HCT116 (cell line): ENCODE results near the gene GCK. TPM values are rescaled to one million over a fixed set of nuclear protein-coding genes. Genes with fewer than 3 reads are reported as not detected.

Source experiments
- ATAC-seq: fragments of 200-7000 bp; cut with Tn5 transposase; 2 replicates; pipeline ENCODE4 v1.9.1; 2020; ENCODE audit warnings: mild to moderate bottlenecking, moderate library complexity
- BruUV-seq: library from RNA; stranded (reverse); fragments of 400-500 nt; replicated peaks from 2 replicates; lab custom pipeline; 2021; lab: Mats Ljungman, UMichigan
- CTCF ChIA-PET: fragments of 300-600 bp; sonication (Branson Sonifier 250); formaldehyde crosslinking; loops from one replicate; lab custom pipeline; 2021; ENCODE audit warnings: antibody characterized with exemption; lab: Charles Lee
- POLR2A ChIA-PET: fragments of 300-600, 350-600 bp; sonication (Branson Sonifier 250); formaldehyde crosslinking; loops from one replicate; lab custom pipeline; 2021; ENCODE audit warnings: antibody characterized with exemption; lab: Charles Lee
- RAD21 ChIA-PET, 2 experiments: fragments of 300-600 bp; sonication (Branson Sonifier 250); formaldehyde crosslinking; loops; one replicate each; lab custom pipeline; 2023; ENCODE audit warnings: low total read pairs in 2 of 2; ENCODE audit not compliant: uncharacterized antibody in 2 of 2, unreplicated experiment in 2 of 2, low non-redundant PET in 1 of 2; lab: Charles Lee
- DNase-seq: peaks from one replicate; pipeline ENCODE4 v3.0.0-alpha.2; 2010; ENCODE audit warnings: low read depth, low spot score
- H2AFZ ChIP-seq: fragments of 200-600 bp; shearing (Covaris generic), sonication (generic); 2 replicates; pipeline ENCODE4 v1.6.1; 2017; ENCODE audit warnings: low read depth, mixed run types, mixed read lengths, antibody characterized with exemption, low read length; ENCODE audit not compliant: poor library complexity, severe bottlenecking
- H3K27ac ChIP-seq: 2 replicates; pipeline ENCODE4 v1.5.1; 2012; ENCODE audit warnings: low read depth, low read length
- H3K27me3 ChIP-seq: fragments of 200-600 bp; sonication (generic); 2 replicates; pipeline ENCODE4 v1.6.1; 2016; ENCODE audit warnings: mixed run types, low read length, mixed read lengths; ENCODE audit not compliant: insufficient read depth
- H3K36me3 ChIP-seq, 2 experiments: fragments of 200-500 bp in 1 of 2; fragments of 200-600 bp in 1 of 2; sonication (Bioruptor generic) in 1 of 2; sonication (generic) in 1 of 2; 2 replicates each; pipeline versions ENCODE4 v1.5.1 to v1.6.1; 2014 to 2016; ENCODE audit warnings: low read length in 2 of 2, inconsistent platforms in 1 of 2, mixed read lengths in 1 of 2, mixed run types in 1 of 2; ENCODE audit not compliant: insufficient read depth in 2 of 2, control insufficient read depth in 1 of 2
- H3K4me1 ChIP-seq, 2 experiments: fragments of 200-600 bp in 1 of 2; sonication (generic) in 1 of 2; 2 replicates each; pipeline versions ENCODE4 v1.5.1 to v1.6.1; 2012 to 2017; ENCODE audit warnings: low read length in 2 of 2, inconsistent platforms in 1 of 2, mild to moderate bottlenecking in 1 of 2, mixed read lengths in 1 of 2, mixed run types in 1 of 2, moderate library complexity in 1 of 2; ENCODE audit not compliant: insufficient read depth in 2 of 2, control insufficient read depth in 1 of 2
- H3K4me2 ChIP-seq: fragments of 200-600 bp; sonication (generic); 2 replicates; pipeline ENCODE4 v1.6.1; 2017; ENCODE audit warnings: mixed run types, low read length, mixed read lengths
- H3K4me3 ChIP-seq, 2 experiments: fragments of 200-600 bp in 1 of 2; sonication (generic) in 1 of 2; replicated peaks in 1 of 2; 2 replicates each; pipeline ENCODE4 v1.5.1; 2011 to 2016; ENCODE audit warnings: low read length in 2 of 2, control low read depth in 1 of 2, low read depth in 1 of 2, mild to moderate bottlenecking in 1 of 2, mixed read lengths in 1 of 2, mixed run types in 1 of 2
- H3K79me2 ChIP-seq: fragments of 200-600 bp; sonication (generic); 2 replicates; pipeline ENCODE4 v1.6.1; 2017; ENCODE audit warnings: mild to moderate bottlenecking, mixed run types, low read length, moderate library complexity, mixed read lengths; ENCODE audit not compliant: insufficient read depth
- H3K9ac ChIP-seq: fragments of 200-600 bp; sonication (generic); 2 replicates; pipeline ENCODE4 v1.6.1; 2016; ENCODE audit warnings: low read length, mixed read lengths
- H3K9me2 ChIP-seq: fragments of 200-600 bp; sonication (generic), shearing (Covaris generic); 2 replicates; pipeline ENCODE4 v1.6.1; 2017; ENCODE audit warnings: mixed run types, mild to moderate bottlenecking, moderate library complexity; ENCODE audit not compliant: insufficient read depth
- H3K9me3 ChIP-seq, 2 experiments: fragments of 200-500 bp in 1 of 2; fragments of 200-600 bp in 1 of 2; sonication (Bioruptor generic) in 1 of 2; sonication (generic) in 1 of 2; 2 replicates each; pipeline ENCODE4 v1.6.1; 2014 to 2017; ENCODE audit warnings: low read length in 2 of 2, mixed read lengths in 2 of 2, inconsistent platforms in 1 of 2, low read depth in 1 of 2, mild to moderate bottlenecking in 1 of 2, mixed run types in 1 of 2, moderate library complexity in 1 of 2; ENCODE audit not compliant: control insufficient read depth in 1 of 2, insufficient read depth in 1 of 2
- H4K20me1 ChIP-seq: fragments of 200-600 bp; sonication (generic), shearing (Covaris generic); 2 replicates; pipeline ENCODE4 v1.6.1; 2017; ENCODE audit warnings: mixed run types, mild to moderate bottlenecking, moderate library complexity; ENCODE audit not compliant: insufficient read depth
- CBX3 ChIP-seq: IDR thresholded peaks from 2 replicates; pipeline ENCODE4 v1.6.1; 2012; ENCODE audit warnings: low read depth
- CEBPB ChIP-seq: IDR thresholded peaks from 2 replicates; pipeline ENCODE4 v1.6.1; 2012; ENCODE audit warnings: low read depth
- ELF1 ChIP-seq: IDR thresholded peaks from 2 replicates; pipeline ENCODE4 v1.6.1; 2012; ENCODE audit warnings: low read depth, borderline replicate concordance
- EZH2 ChIP-seq: fragments of 200-600 bp; sonication (generic); IDR thresholded peaks from 2 replicates; pipeline ENCODE4 v1.6.1; 2017; ENCODE audit warnings: antibody characterized with exemption, mixed run types
- JUND ChIP-seq: IDR thresholded peaks from 2 replicates; pipeline ENCODE4 v1.6.1; 2012
- POLR2AphosphoS5 ChIP-seq: IDR thresholded peaks from 2 replicates; pipeline ENCODE4 v1.6.1; 2011; ENCODE audit warnings: mild to moderate bottlenecking, low read depth, low read length, moderate library complexity
- RAD21 ChIP-seq: IDR thresholded peaks from 2 replicates; pipeline ENCODE4 v1.6.1; 2012; ENCODE audit warnings: low read depth, mild to moderate bottlenecking
- SIN3A ChIP-seq: IDR thresholded peaks from 2 replicates; pipeline ENCODE4 v1.6.1; 2012; ENCODE audit warnings: low read depth
- SP1 ChIP-seq: IDR thresholded peaks from 2 replicates; pipeline ENCODE4 v1.6.1; 2012; ENCODE audit warnings: low read depth
- SRF ChIP-seq: IDR thresholded peaks from 2 replicates; pipeline ENCODE4 v1.6.1; 2012; ENCODE audit warnings: low read depth
- TCF7L2 ChIP-seq: IDR thresholded peaks from 2 replicates; pipeline ENCODE4 v1.7.0; 2011; ENCODE audit warnings: borderline replicate concordance, inconsistent platforms; ENCODE audit not compliant: insufficient read depth, insufficient read length; ENCODE audit errors: extremely low read depth
- YY1 ChIP-seq: IDR thresholded peaks from 2 replicates; pipeline ENCODE4 v1.6.1; 2011; ENCODE audit warnings: low read length, low read depth, moderate library complexity, mild to moderate bottlenecking; ENCODE audit not compliant: insufficient replicate concordance; ENCODE audit errors: extremely low read depth
- ZNF274 ChIP-seq: fragments of 200-500 bp; sonication (Bioruptor generic); IDR thresholded peaks from 2 replicates; pipeline ENCODE4 v1.6.1; 2014; ENCODE audit warnings: mild to moderate bottlenecking, low read depth, low read length, inconsistent platforms
- intact Hi-C: fragments of 100-400 bp; cut with micrococcal nuclease; formaldehyde crosslinking; loops from 2 replicates; pipeline ENCODE4 v1.10.0; 2022
- total RNA-seq: library from RNA; stranded (reverse); gene quantifications from one replicate; pipeline ENCODE4 v1.2.1, GENCODE V29; 2021; ENCODE audit not compliant: unreplicated experiment
- TF ChIP-seq, protein P1 (sequence below): IDR thresholded peaks from 2 replicates; pipeline ENCODE4 v1.6.1; 2012
- TF ChIP-seq, protein P2 (sequence below): IDR thresholded peaks from 2 replicates; pipeline ENCODE4 v1.6.1; 2012
- TF ChIP-seq, protein P3 (sequence below), 3 experiments: fragments of 200-600 bp in 1 of 3; sonication (generic) in 1 of 3; IDR thresholded peaks in 2 of 3; conservative IDR thresholded peaks in 1 of 3; 2 replicates each; pipeline ENCODE4 v1.5.1; 2012 to 2017; ENCODE audit warnings: low read depth in 2 of 3, low read length in 2 of 3, antibody characterized with exemption in 1 of 3, borderline replicate concordance in 1 of 3, control low read depth in 1 of 3, mild to moderate bottlenecking in 1 of 3, mixed read lengths in 1 of 3, mixed run types in 1 of 3, moderate library complexity in 1 of 3; ENCODE audit not compliant: insufficient read depth in 1 of 3
- TF ChIP-seq, protein P4 (sequence below): IDR thresholded peaks from 2 replicates; pipeline ENCODE4 v1.6.1; 2012; ENCODE audit warnings: low read depth
- TF ChIP-seq, protein P5 (sequence below): IDR thresholded peaks from 2 replicates; pipeline ENCODE4 v1.6.1; 2011; ENCODE audit warnings: mild to moderate bottlenecking, low read length, moderate library complexity; ENCODE audit not compliant: insufficient replicate concordance; ENCODE audit errors: extremely low read depth

Gene GCK
- total RNA-seq, 1 experiment from 2014 or later, result 0.34 TPM

DNA sequence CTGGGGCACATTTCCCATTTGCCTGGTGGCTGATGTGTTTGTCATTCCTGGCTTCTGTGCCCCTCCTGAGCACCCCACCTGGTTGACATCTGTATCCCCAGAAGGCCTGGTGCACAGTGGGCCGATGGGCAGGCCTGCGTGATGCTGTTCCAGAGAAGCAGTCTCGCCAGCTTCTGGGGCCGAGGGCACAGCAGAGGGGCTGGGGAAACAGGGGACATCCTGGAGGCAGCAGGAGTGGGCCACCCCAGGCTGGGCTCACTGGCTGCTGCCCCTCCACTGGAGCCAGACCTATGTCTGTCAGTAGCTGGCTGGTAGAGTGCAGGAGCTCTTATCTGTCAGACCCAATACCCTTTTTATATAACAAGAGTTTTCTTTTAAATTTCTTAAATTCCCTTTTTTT, 47.2 kb downstream of the GCK start:
- no peak for DNase-seq
- H3K27ac ChIP-seq, result no peak overlapping the region

More for the DNA sequence above, 47.2 kb downstream of the GCK start:
- Histone ChIP-seq H3K9me3 (no peaks in the 10 kb centered on the region), H3K9me2 (no peaks in the 10 kb centered on the region), H3K4me1 (no peaks in the 10 kb centered on the region), H3K4me3 (no peak overlapping the region), H3K27me3 (no peaks in the 10 kb centered on the region), H3K4me2 (no peak overlapping the region), H3K9ac (no peak overlapping the region), H2AFZ (no peak overlapping the region), H4K20me1 (no peaks in the 10 kb centered on the region), H3K79me2 (no peaks in the 10 kb centered on the region), H3K36me3 (no peaks in the 10 kb centered on the region)
- no TSS peak for BruUV-seq
- ChIA-PET RAD21 (no interaction called here), POLR2A (no interaction called here), CTCF (interaction anchor here (0.7 kb wide), 1 partner anchor 54 kb away, joined by 3 read pairs; no protein-coding TSS in a partner anchor)
- ATAC-seq, result no peak
- intact Hi-C loops, result no loop called here
- TF ChIP-seq, protein P1, sequence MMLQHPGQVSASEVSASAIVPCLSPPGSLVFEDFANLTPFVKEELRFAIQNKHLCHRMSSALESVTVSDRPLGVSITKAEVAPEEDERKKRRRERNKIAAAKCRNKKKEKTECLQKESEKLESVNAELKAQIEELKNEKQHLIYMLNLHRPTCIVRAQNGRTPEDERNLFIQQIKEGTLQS, result no peak
- no peak for TF ChIP-seq ELF1
- TF ChIP-seq, protein P2, sequence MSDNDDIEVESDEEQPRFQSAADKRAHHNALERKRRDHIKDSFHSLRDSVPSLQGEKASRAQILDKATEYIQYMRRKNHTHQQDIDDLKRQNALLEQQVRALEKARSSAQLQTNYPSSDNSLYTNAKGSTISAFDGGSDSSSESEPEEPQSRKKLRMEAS, result no peak
- no peak for TF ChIP-seq SP1
- TF ChIP-seq JUND, result no peak
- TF ChIP-seq RAD21, result no peak
- no peak for TF ChIP-seq SIN3A
- no peak for TF ChIP-seq YY1
- TF ChIP-seq, protein P3, sequence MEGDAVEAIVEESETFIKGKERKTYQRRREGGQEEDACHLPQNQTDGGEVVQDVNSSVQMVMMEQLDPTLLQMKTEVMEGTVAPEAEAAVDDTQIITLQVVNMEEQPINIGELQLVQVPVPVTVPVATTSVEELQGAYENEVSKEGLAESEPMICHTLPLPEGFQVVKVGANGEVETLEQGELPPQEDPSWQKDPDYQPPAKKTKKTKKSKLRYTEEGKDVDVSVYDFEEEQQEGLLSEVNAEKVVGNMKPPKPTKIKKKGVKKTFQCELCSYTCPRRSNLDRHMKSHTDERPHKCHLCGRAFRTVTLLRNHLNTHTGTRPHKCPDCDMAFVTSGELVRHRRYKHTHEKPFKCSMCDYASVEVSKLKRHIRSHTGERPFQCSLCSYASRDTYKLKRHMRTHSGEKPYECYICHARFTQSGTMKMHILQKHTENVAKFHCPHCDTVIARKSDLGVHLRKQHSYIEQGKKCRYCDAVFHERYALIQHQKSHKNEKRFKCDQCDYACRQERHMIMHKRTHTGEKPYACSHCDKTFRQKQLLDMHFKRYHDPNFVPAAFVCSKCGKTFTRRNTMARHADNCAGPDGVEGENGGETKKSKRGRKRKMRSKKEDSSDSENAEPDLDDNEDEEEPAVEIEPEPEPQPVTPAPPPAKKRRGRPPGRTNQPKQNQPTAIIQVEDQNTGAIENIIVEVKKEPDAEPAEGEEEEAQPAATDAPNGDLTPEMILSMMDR (IDR thresholded peaks at IDR 0.05 in 2 of 3, conservative IDR thresholded peaks at IDR 0.05 in 1 of 3; ENCODE audit: borderline replicate concordance in 1 of 3, insufficient read depth in 1 of 3, low read depth in 2 of 3, low read length in 2 of 3), result no peak
- no peak for TF ChIP-seq ZNF274
- TF ChIP-seq, protein P4, sequence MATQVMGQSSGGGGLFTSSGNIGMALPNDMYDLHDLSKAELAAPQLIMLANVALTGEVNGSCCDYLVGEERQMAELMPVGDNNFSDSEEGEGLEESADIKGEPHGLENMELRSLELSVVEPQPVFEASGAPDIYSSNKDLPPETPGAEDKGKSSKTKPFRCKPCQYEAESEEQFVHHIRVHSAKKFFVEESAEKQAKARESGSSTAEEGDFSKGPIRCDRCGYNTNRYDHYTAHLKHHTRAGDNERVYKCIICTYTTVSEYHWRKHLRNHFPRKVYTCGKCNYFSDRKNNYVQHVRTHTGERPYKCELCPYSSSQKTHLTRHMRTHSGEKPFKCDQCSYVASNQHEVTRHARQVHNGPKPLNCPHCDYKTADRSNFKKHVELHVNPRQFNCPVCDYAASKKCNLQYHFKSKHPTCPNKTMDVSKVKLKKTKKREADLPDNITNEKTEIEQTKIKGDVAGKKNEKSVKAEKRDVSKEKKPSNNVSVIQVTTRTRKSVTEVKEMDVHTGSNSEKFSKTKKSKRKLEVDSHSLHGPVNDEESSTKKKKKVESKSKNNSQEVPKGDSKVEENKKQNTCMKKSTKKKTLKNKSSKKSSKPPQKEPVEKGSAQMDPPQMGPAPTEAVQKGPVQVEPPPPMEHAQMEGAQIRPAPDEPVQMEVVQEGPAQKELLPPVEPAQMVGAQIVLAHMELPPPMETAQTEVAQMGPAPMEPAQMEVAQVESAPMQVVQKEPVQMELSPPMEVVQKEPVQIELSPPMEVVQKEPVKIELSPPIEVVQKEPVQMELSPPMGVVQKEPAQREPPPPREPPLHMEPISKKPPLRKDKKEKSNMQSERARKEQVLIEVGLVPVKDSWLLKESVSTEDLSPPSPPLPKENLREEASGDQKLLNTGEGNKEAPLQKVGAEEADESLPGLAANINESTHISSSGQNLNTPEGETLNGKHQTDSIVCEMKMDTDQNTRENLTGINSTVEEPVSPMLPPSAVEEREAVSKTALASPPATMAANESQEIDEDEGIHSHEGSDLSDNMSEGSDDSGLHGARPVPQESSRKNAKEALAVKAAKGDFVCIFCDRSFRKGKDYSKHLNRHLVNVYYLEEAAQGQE, result no peak
- TF ChIP-seq SRF, result no peak
- TF ChIP-seq, protein P5, sequence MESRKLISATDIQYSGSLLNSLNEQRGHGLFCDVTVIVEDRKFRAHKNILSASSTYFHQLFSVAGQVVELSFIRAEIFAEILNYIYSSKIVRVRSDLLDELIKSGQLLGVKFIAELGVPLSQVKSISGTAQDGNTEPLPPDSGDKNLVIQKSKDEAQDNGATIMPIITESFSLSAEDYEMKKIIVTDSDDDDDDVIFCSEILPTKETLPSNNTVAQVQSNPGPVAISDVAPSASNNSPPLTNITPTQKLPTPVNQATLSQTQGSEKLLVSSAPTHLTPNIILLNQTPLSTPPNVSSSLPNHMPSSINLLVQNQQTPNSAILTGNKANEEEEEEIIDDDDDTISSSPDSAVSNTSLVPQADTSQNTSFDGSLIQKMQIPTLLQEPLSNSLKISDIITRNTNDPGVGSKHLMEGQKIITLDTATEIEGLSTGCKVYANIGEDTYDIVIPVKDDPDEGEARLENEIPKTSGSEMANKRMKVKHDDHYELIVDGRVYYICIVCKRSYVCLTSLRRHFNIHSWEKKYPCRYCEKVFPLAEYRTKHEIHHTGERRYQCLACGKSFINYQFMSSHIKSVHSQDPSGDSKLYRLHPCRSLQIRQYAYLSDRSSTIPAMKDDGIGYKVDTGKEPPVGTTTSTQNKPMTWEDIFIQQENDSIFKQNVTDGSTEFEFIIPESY, result no peak
- TF ChIP-seq CEBPB, result no peak
- no peak for TF ChIP-seq CBX3
- no peak for TF ChIP-seq TCF7L2
- no peak for TF ChIP-seq POLR2AphosphoS5
- no peak for TF ChIP-seq EZH2
